ENCODE measurements around the gene C1QTNF12. TPM values are rescaled to one million over a fixed set of nuclear protein-coding genes. Genes with fewer than 3 reads are reported as not detected.

C1QTNF12 gene
- total RNA-seq, 2 donors from 2014 or later = not detected

- Histone ChIP-seq H3K27ac (no peak overlapping the region), H3K27me3 (peaks cover 0 to 7% of the 10 kb centered on the region in 2 donors), H3K36me3 (no peaks in the 10 kb centered on the region), H3K4me1 (peaks cover 0 to 7% of the 10 kb centered on the region in 2 donors), H3K4me3 (no peak overlapping the region), H3K9me3 (no peaks in the 10 kb centered on the region)
- DNase-seq (ENCODE audit: low spot score) = no peak
- TF ChIP-seq, protein P1, sequence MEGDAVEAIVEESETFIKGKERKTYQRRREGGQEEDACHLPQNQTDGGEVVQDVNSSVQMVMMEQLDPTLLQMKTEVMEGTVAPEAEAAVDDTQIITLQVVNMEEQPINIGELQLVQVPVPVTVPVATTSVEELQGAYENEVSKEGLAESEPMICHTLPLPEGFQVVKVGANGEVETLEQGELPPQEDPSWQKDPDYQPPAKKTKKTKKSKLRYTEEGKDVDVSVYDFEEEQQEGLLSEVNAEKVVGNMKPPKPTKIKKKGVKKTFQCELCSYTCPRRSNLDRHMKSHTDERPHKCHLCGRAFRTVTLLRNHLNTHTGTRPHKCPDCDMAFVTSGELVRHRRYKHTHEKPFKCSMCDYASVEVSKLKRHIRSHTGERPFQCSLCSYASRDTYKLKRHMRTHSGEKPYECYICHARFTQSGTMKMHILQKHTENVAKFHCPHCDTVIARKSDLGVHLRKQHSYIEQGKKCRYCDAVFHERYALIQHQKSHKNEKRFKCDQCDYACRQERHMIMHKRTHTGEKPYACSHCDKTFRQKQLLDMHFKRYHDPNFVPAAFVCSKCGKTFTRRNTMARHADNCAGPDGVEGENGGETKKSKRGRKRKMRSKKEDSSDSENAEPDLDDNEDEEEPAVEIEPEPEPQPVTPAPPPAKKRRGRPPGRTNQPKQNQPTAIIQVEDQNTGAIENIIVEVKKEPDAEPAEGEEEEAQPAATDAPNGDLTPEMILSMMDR (IDR thresholded peaks at IDR 0.05) = no peak
Observed at GRCh38 chr1:1239614-1240347, 6.7 kb downstream of the C1QTNF12 start.

GRCh38 chr1:1239227-1239613 is 7.3 kb downstream of the C1QTNF12 start:
- Histone ChIP-seq H3K9me3 (no peaks in the 10 kb centered on the region), H3K27me3 (peaks cover 0 to 7% of the 10 kb centered on the region in 2 donors), H3K4me3 (no peak overlapping the region), H3K27ac (no peak overlapping the region), H3K4me1 (peaks cover 0 to 7% of the 10 kb centered on the region in 2 donors), H3K36me3 (no peaks in the 10 kb centered on the region)
- TF ChIP-seq, protein P1 (IDR thresholded peaks at IDR 0.05) = no peak
- no peak for DNase-seq (ENCODE audit: low spot score)

DNA sequence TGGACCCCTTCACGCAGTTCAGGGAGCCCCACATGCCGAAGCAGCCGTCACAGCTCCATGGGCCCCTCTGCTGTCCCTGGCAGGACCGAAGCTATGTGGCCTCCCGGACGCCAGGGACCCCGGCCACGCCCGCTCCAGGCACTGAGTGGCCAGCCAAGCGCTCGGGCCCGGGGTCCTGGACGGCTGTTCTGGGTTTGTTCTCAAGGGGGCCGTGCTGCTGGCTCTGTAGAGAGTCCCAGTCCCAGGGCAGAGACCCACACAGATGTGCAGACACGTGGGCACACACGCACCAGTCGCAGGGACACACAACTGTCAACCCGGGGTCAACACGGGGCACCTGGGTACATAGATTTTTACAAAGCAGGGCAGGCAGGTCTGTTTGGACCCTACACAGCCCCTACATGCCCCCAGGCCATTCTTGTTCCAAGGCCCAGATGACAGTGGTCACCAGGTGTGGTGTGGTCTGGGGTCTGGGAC is 7.8 kb downstream of the C1QTNF12 start:
- no peak overlapping the region for H3K27ac ChIP-seq
- peaks cover 0 to 7% of the 10 kb centered on the region in 2 donors for H3K27me3 ChIP-seq
- H3K4me3 ChIP-seq = no peak overlapping the region
- H3K4me1 ChIP-seq = peaks cover 0 to 7% of the 10 kb centered on the region in 2 donors
- TF ChIP-seq, protein P1 (IDR thresholded peaks at IDR 0.05) = no peak
- DNase-seq (ENCODE audit: low spot score) = no peak
- no peaks in the 10 kb centered on the region for H3K36me3 ChIP-seq
- no peaks in the 10 kb centered on the region for H3K9me3 ChIP-seq

DNA sequence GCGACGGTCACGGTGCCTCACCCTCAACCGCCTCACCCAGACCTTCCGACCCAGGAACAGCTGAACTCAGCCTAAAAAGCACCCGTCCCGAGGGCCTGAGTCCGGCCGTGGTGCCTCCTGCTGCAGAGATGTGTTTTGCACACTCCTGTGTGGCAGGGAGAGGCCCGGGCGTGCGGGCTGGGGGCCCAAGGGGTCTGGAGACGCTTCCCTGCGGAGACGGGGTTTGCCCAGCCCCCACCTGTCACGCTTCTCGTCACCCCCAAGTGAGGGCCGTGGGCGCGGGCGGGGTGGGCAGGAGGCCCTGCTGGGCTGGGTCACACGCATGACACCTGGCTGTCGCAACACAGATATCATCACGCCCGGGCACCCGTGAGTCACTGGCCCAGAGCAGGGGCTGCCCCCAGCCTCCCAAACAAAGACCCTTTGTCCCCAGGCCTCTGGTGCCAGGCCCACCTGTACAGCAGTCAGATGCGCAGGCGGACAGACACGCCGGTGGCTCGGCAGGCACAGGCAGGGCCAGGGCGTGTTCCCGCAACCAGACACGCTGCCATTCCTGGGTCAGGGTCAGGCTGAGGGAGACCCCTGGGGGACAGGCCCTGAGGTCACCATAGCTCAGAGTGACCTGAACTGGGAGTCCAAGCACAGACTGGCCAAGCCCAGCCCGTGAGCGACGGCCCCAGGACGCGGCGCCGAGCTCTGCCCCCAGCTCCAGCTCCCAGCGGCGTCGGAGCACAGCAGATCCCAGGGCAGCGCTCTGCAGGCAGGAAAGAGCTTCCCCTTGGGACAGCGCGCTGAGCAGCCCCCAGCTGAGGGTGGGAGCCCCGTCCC is 8.4 kb downstream of the C1QTNF12 start:
- no peak overlapping the region for H3K27ac ChIP-seq
- peaks cover 0 to 11% of the 10 kb centered on the region in 2 donors for H3K4me1 ChIP-seq
- H3K27me3 ChIP-seq = peaks cover 0 to 7% of the 10 kb centered on the region in 2 donors
- H3K4me3 ChIP-seq = no peak overlapping the region
- no peaks in the 10 kb centered on the region for H3K36me3 ChIP-seq
- TF ChIP-seq, protein P1 (IDR thresholded peaks at IDR 0.05) = no peak
- no peak for DNase-seq (ENCODE audit: low spot score)
- no peaks in the 10 kb centered on the region for H3K9me3 ChIP-seq

DNA sequence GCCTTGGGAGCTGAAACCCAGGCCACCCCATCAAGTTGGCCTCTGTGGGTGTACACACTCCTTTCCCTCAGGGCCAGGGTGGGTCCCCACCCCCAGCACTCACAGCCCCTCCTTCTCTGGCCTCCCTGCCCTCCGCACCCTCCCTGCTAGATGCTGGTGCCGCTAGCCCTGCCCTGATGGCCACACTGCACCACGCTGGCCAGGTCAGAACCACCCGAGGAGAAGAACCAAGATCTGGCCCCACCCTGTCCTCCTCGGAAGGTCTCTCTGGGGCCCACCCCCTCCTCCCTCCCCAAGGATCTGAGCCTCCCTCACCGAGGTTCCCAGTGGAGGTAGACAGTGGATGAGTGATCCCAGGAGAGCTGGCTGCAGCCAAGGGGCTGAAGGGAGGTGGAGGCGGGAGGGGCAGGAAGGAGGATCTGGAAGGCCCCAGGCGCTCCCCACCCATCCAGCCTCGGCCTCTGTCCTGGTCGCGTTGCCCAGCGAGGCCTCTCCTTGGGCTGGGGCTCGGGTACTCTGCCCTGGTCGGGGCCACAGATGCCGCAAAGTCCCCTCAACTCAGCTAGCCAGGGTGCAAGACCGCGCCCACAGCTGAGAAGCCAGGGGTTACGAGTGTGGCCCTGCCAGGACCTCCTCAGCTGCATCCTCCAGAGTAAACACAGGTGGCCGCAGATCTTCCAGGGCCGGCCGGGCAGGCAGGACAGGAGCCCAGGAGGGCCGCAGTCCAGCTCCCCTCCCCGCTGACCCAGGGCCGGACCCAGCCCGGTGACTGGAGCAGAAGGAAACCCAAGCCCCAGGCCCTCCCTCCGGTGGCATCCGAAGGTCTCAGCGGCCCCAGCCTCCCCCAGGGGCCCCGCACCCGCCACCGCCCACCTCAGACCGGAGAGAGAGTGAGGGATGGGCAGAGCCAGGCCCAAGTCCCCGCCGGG is 9.3 kb downstream of the C1QTNF12 start:
- DNase-seq (ENCODE audit: low spot score) = no peak
- no peak overlapping the region for H3K27ac ChIP-seq
- H3K27me3 ChIP-seq = peaks cover 0 to 7% of the 10 kb centered on the region in 2 donors
- TF ChIP-seq, protein P1 (IDR thresholded peaks at IDR 0.05) = no peak
- H3K36me3 ChIP-seq = no peaks in the 10 kb centered on the region
- H3K4me1 ChIP-seq = peaks cover 0 to 18% of the 10 kb centered on the region in 2 donors
- no peaks in the 10 kb centered on the region for H3K9me3 ChIP-seq
- H3K4me3 ChIP-seq = no peak overlapping the region
